GM18502 (cell line): ENCODE results near the gene ENPP1.

Experiments
- ATAC-seq: cut with Tn5 transposase; IDR thresholded peaks from one replicate; pipeline ENCODE4 v1.9.1; 2021; ENCODE audit warnings: mild to moderate bottlenecking; ENCODE audit not compliant: unreplicated experiment, poor library complexity

ENPP1 gene

GRCh38 chr6:131823276-131823902 lies 15.6 kb downstream of the ENPP1 start:
- no peak for ATAC-seq

- ATAC-seq, result no peak
These were observed 18.1 kb downstream of the ENPP1 start for GRCh38 chr6:131825946-131826345.

- ATAC-seq, result no peak
These were observed 20.3 kb downstream of the ENPP1 start for GRCh38 chr6:131828080-131828479.

GRCh38 chr6:131828951-131829350 lies 21.1 kb downstream of the ENPP1 start:
- ATAC-seq, result no peak

GRCh38 chr6:131831392-131831791 lies 23.6 kb downstream of the ENPP1 start:
- no peak for ATAC-seq

- no peak for ATAC-seq
These were observed 24.1 kb downstream of the ENPP1 start for GRCh38 chr6:131831886-131832285.

- ATAC-seq, result no peak
These were observed 24.5 kb downstream of the ENPP1 start for GRCh38 chr6:131832363-131832762.

- no peak for ATAC-seq
These were observed 30.2 kb downstream of the ENPP1 start for GRCh38 chr6:131838051-131838450.

GRCh38 chr6:131839388-131839787 lies 31.6 kb downstream of the ENPP1 start:
- ATAC-seq, result no peak

- no peak for ATAC-seq
These were observed 32.6 kb downstream of the ENPP1 start for GRCh38 chr6:131840441-131840840.

GRCh38 chr6:131840936-131841583 lies 33.2 kb downstream of the ENPP1 start:
- no peak for ATAC-seq

- no peak for ATAC-seq
These were observed 35.9 kb downstream of the ENPP1 start for GRCh38 chr6:131843768-131844167.

- ATAC-seq, result no peak
These were observed 36.5 kb downstream of the ENPP1 start for GRCh38 chr6:131844243-131844841.

- no peak for ATAC-seq
These were observed 38.3 kb downstream of the ENPP1 start for GRCh38 chr6:131846023-131846663.

- no peak for ATAC-seq
These were observed 39.1 kb downstream of the ENPP1 start for GRCh38 chr6:131846905-131847304.

GRCh38 chr6:131849799-131850198 lies 42.0 kb downstream of the ENPP1 start:
- ATAC-seq, result no peak

- ATAC-seq, result no peak
These were observed 43.4 kb downstream of the ENPP1 start for GRCh38 chr6:131851049-131851769.

GRCh38 chr6:131852200-131852599 lies 44.4 kb downstream of the ENPP1 start:
- no peak for ATAC-seq

- ATAC-seq, result no peak
These were observed 47.0 kb downstream of the ENPP1 start for GRCh38 chr6:131854803-131855202.

- ATAC-seq, result no peak
These were observed 51.1 kb downstream of the ENPP1 start for GRCh38 chr6:131858765-131859415.
